GM21423 (cell line): ENCODE results near the gene CASS4.

Experiments
- ATAC-seq: cut with Tn5 transposase; IDR thresholded peaks from one replicate; pipeline ENCODE4 v1.9.1; 2021; ENCODE audit warnings: mild to moderate bottlenecking, moderate library complexity; ENCODE audit not compliant: unreplicated experiment

CASS4 gene

GRCh38 chr20:56422076-56422823 is 10.2 kb downstream of the CASS4 start:
- ATAC-seq = no peak

GRCh38 chr20:56422824-56423189 is 10.7 kb downstream of the CASS4 start:
- no peak for ATAC-seq

DNA sequence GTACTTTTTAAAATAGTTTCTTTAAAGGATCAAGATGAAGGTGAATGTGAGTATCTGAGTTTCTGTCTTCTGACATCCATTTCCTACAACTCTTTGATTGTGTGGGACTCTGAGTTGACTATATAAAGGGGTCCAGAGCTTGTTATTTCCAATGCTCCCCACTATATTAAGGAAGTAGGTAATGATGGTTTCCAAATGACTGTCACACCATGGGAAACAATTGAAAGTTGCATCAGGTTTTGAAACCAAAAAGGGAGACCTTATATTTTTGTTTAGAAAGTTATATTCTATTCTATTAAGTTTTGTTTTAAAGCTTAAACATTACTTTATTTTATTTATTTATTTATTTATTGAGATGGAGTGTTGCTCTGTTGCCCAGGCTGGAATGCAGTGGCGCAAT is 11.2 kb downstream of the CASS4 start:
- no peak for ATAC-seq

- ATAC-seq = no peak
Measured at GRCh38 chr20:56423886-56424285, 11.8 kb downstream of the CASS4 start.

GRCh38 chr20:56424931-56425330 is 12.9 kb downstream of the CASS4 start:
- ATAC-seq = no peak

- ATAC-seq = no peak
Measured at GRCh38 chr20:56426026-56426425, 14.0 kb downstream of the CASS4 start.

DNA sequence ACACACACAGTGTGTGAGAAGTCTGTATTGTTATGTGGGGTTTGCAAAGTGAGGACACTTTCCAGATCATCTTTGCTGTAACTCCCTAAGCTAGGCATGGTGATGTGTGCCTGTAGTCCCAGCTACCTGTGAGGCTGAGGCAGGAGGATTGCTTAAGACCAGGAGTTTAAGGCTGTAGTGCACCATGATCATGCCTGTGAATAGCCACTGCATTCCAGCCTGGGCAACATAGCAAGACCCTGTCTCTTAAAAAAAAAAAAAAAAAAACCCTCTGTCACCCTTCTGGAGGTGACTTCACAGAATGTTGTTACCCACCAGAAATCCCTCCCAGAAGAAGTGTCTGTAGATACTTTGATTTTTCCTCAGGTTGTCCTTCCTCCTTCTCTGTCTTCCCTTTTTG is 14.9 kb downstream of the CASS4 start:
- ATAC-seq = no peak

DNA sequence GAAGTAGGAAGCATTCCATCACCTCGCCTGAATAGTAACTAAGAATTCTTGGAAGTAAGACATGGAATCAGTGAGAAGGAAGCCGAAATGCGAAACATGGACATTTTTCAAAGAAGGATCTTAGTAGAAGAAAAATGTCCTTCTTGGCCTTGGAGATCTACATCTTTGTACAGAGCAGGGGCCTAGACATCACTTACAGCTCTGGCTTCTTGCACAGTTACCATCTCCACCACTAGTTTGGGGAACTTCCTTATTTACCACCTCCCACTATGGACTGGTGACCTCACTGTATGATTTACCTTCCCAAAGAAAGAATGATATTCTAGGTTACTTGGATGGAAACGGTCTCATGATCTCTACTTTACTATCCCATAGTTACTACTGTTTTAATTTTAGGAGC is 15.7 kb downstream of the CASS4 start:
- ATAC-seq = no peak

DNA sequence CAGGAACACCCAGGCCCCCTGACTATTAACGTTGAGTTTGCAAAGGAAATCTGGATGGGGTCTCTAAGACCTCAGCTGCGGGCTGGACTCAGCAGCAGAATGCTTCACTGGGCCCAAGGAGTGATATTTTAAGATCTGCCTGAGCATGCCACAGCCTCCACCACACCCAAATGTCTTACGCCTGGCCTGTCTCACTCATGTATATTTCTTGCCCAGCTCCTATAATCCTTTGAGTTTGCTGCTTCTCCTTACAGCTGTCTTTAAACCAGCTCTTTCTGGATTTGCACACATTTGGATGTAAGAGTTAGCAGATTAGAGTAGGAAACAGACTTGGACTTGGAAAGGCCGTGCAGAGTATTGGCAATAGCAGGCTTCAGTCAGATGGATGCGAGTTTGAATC is 16.4 kb downstream of the CASS4 start:
- ATAC-seq = no peak

DNA sequence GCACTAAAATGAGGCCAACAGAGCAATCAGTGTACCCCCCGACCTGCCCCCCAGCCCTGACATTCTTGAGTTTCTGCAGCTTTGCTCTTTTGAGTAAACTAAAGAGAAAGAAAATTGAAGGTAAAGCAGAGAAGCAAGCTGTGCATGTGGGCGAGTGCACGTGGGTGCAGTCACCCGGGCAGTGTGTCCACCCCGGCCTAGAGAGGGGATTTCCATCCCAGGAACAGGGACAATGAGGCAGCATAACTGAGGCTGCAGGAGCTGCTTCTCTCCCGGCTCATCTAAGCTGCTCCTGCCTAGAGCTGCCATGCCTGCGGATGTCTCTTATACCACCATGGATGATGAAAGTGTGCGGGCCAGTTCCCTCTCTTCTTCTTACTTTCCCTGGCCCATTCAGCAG is 16.8 kb downstream of the CASS4 start:
- no peak for ATAC-seq

DNA sequence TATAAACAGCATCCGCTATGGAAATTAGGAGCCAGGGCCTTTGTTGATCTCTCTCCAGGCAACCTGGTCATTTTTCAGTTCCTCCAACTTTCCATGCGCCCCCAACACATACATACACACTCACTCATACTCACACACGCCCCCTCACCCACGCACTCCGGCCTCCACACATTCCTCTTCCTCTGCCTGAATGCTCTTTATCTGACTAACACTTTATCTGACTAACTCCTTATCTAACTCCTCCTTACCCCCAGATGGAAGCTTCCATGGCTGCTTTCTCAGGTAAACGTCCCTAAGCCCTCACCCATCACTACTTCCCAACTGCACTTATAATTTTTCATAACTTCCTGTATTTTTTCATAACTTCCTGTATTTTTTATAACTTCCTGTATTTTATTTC is 17.4 kb downstream of the CASS4 start:
- no peak for ATAC-seq

DNA sequence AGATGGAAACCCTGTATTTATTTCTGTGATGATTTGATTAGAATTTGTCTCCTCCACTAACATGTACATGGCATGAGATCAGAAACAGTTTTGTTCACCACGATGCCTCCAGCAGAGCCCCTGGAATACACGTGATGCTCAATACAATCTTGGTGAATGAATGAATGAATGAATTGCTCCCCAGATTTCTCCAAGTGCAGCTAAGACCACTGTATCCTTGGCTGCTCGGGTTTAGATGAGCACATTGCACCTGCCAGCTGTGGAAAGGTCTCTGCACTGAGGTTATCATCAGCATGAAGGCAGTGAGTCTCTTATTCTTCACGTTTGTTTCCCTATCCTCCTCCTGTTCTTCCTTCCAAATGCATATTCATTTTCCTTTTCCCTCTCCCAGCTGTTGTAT is 17.9 kb downstream of the CASS4 start:
- ATAC-seq = no peak

DNA sequence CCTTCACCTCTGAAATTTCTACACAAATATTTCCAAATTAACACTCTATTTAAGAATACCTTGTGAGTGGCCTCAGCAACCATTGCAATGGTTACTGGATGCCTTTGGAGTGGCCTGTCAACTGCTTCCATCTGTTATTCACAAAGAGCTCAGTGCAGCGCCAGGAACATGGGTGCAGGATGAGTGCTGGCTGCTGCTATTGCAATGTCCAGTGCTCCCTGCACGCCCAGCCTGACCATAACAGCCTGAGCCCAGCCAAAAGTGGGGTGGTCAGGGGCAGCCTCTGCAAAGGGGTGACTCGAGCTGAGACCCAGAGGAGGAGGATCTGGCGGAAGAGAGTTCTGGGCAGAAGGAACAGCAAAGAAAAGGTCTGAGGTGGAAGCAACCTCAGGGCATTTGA is 18.4 kb downstream of the CASS4 start:
- no peak for ATAC-seq

DNA sequence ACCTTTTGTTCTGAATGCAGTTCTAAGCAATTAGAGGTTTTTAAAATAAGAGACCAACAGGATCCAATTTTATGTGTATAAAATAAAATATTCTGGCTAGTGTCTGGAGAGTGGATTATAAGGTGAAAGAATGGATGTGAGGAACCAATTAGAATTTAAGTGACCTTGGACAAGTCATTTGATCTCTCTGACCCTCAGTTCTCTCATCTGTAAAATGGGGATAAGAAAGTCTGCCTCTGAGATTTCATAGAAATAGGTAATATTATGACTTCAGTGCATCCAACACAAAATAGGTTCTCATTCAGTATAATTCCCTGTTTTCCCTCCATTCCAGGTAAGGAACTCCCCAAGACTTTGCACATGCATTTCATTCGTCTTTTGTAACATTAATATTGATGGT is 18.9 kb downstream of the CASS4 start:
- ATAC-seq = no peak

DNA sequence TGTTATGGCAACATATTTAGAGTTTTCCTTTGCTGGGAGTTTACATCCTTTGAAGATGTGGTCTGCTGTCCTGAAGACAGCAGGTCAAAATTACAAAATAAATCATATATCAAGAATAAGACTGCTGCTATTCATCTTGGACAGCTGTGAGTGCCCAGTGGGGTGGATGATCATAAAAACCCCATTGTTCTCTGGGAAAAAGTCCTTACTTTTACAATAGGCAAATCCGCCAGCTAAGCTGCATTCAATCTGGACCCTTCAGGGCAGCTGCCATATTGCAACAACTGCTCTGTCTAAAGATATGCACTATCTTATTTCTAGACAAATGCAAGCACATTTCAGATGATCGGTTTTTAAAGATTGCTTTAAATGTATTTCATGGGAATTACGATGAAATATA is 19.4 kb downstream of the CASS4 start:
- ATAC-seq = no peak

GRCh38 chr20:56433221-56433879 is 21.3 kb downstream of the CASS4 start:
- ATAC-seq = no peak

- ATAC-seq = no peak
Measured at GRCh38 chr20:56433880-56434255, 21.8 kb downstream of the CASS4 start.

DNA sequence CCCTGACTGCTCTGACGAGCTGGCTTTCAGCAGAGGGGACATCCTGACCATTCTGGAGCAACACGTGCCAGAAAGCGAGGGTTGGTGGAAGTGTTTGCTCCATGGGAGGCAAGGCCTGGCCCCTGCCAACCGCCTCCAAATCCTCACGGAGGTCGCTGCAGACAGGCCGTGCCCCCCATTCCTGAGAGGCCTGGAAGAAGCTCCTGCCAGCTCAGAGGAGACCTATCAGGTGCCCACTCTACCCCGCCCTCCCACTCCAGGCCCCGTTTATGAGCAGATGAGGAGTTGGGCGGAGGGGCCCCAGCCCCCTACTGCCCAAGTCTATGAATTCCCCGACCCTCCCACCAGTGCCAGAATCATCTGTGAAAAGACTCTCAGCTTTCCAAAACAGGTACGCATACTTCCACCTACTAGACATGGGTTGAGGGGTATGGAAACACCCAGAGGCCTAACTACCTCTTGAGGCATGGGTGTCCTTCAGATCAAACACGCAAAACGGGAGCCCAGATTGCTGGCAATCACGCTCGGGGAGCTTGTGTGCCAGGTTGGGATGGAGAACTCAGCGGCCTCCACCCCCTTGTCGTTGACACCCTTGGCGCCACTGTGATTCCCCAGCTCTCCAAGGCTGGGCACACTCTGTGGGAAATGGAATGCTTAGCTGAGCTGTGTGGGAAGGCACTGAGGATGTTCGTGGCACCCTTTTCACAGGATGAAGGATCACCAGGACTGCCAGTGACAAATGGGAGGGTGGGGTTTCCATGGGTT is 25.3 kb downstream of the CASS4 start:
- no peak for ATAC-seq

DNA sequence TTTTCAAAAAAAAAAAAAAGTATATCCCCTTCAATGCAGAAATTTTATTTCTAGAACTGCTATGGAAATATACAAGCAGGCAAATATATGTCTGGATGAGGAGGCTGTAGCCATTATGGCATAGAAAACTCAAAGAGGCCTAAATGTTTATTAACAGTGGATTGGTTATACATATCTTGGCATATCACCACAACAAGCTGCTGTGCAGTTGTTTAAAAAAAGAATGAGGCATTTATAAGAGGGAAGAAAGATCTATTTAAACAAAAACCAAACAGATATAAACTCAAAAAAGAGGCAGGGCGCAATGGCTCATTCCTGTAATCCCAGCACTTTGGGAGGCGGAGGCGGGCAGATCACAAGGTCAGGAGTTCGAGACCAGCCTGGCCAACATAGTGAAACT is 26.2 kb downstream of the CASS4 start:
- ATAC-seq = no peak

DNA sequence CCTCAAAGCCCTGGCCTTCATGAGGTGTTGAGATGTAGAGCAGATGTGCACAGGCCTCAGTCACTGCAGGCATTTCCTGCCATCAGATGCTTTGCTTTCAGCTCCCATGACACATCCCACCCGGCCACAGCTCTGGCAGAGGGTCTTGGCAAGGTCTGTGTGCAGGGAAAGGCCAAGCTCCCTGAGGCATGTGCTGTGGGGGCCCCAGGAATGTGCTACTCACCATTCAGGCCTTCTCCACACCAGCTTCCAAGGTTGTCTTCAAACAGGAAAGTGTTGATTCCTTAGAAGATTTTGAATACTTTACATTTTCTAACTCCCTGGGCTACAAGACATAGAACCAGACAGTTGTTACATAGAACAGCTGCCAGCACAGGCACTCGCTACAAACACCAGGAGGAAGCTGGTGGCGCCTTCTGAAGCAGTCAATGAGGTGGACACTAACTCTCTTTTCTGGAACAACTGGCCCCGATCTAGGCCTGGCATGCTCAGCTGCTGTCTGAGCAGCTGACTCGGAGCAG is 27.8 kb downstream of the CASS4 start:
- no peak for ATAC-seq

GRCh38 chr20:56440346-56441007 is 28.4 kb downstream of the CASS4 start:
- ATAC-seq = peak; percentile 74
